ENCODE results near the gene DYNC2H1.

The DYNC2H1 gene

GRCh38 chr11:103284260-103284659 is 175.0 kb downstream of the DYNC2H1 start:
- TF ChIP-seq, protein P1, sequence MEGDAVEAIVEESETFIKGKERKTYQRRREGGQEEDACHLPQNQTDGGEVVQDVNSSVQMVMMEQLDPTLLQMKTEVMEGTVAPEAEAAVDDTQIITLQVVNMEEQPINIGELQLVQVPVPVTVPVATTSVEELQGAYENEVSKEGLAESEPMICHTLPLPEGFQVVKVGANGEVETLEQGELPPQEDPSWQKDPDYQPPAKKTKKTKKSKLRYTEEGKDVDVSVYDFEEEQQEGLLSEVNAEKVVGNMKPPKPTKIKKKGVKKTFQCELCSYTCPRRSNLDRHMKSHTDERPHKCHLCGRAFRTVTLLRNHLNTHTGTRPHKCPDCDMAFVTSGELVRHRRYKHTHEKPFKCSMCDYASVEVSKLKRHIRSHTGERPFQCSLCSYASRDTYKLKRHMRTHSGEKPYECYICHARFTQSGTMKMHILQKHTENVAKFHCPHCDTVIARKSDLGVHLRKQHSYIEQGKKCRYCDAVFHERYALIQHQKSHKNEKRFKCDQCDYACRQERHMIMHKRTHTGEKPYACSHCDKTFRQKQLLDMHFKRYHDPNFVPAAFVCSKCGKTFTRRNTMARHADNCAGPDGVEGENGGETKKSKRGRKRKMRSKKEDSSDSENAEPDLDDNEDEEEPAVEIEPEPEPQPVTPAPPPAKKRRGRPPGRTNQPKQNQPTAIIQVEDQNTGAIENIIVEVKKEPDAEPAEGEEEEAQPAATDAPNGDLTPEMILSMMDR (IDR thresholded peaks at IDR 0.05; ENCODE audit: low read depth, low read length, missing control alignments): no peak
- no peak overlapping the region for H3K4me3 ChIP-seq (ENCODE audit: low read depth, low read length)
- in situ Hi-C loops (cut with HindIII; ENCODE audit: low sequenced_read_pairs): no loop called here
- no peak for DNase-seq (ENCODE audit: low read depth)

DNA sequence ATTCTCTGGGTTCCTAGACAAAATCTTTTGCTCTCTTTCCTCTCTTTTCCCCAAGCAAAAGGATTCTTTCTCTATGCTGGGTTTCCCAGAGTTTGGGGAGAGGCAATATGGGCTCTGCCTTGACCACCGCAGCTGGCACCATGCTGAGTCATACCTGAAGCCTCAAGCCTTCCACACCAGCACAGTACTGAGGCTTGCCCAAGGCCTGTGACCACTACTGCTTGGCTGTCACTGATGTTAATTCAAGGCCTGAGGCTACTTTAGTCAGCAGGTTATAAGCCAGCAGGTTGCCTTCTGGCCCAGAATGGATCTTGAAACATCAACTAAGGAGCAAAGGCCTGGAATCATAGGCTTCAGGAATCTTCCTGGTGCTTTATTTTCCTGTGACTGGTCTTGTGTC is 185.3 kb downstream of the DYNC2H1 start:
- in situ Hi-C loops (cut with HindIII; ENCODE audit: low sequenced_read_pairs): no loop called here

DNA sequence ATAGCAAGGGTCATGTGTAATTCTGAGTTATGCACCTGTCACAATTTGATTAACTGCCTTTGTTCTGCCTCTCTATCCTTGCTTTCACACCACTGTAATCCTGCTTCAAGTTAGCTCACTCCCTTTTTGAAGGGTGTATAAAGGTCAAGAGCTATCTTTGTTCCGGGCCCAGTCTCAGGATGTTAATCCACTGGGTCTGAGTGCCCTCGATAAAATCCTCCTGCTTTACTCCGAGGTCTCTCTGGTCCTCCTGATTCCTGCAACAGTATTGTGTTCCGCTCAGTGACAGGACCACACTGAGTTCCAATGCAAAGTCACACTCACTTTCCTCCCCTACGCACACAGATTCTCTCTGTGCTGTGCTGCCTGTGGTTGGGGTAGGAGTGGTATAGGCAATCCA is 186.5 kb downstream of the DYNC2H1 start:
- no peak for DNase-seq (ENCODE audit: low read depth)
- TF ChIP-seq, protein P1 (IDR thresholded peaks at IDR 0.05; ENCODE audit: low read depth, low read length, missing control alignments): no peak
- in situ Hi-C loops (cut with HindIII; ENCODE audit: low sequenced_read_pairs): no loop called here
- H3K4me3 ChIP-seq (ENCODE audit: low read depth, low read length): no peak overlapping the region

More for the DNA sequence above, 185.3 kb downstream of the DYNC2H1 start:
- no peak for DNase-seq (ENCODE audit: low read depth)
- H3K4me3 ChIP-seq (ENCODE audit: low read depth, low read length): no peak overlapping the region
- TF ChIP-seq, protein P1 (IDR thresholded peaks at IDR 0.05; ENCODE audit: low read depth, low read length, missing control alignments): no peak

GRCh38 chr11:103297900-103298299 is 188.7 kb downstream of the DYNC2H1 start:
- TF ChIP-seq, protein P1 (IDR thresholded peaks at IDR 0.05; ENCODE audit: low read depth, low read length, missing control alignments): no peak
- no peak overlapping the region for H3K4me3 ChIP-seq (ENCODE audit: low read depth, low read length)
- in situ Hi-C loops (cut with HindIII; ENCODE audit: low sequenced_read_pairs): no loop called here
- DNase-seq (ENCODE audit: low read depth): no peak

- DNase-seq (ENCODE audit: low read depth): no peak
- TF ChIP-seq, protein P1 (IDR thresholded peaks at IDR 0.05; ENCODE audit: low read depth, low read length, missing control alignments): no peak
- no peak overlapping the region for H3K4me3 ChIP-seq (ENCODE audit: low read depth, low read length)
- in situ Hi-C loops (cut with HindIII; ENCODE audit: low sequenced_read_pairs): no loop called here
Observed at GRCh38 chr11:103315248-103315647, 206.0 kb downstream of the DYNC2H1 start.

- TF ChIP-seq, protein P1 (IDR thresholded peaks at IDR 0.05; ENCODE audit: low read depth, low read length, missing control alignments): no peak
- no peak for DNase-seq (ENCODE audit: low read depth)
- H3K4me3 ChIP-seq (ENCODE audit: low read depth, low read length): no peak overlapping the region
- in situ Hi-C loops (cut with HindIII; ENCODE audit: low sequenced_read_pairs): no loop called here
Observed at GRCh38 chr11:103317118-103317517, 207.9 kb downstream of the DYNC2H1 start.

DNA sequence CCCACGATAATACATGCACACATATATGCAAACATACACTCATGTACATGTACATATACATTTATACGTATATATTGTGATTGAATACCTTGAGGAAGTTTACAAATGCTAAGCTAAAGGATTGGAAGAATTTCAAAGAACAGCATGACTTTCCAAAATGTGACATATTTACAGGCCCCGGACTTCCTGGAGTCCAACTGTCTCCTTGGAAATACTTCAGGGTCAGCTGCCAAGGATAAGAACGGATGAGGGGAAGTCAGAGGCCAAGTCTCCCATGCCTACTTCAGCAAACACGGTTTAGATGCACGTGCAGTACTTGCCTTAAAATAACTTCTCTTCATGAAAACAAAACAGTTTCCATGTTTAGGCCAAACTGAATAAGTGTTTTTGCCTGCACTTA is 213.6 kb downstream of the DYNC2H1 start:
- in situ Hi-C loops (cut with HindIII; ENCODE audit: low sequenced_read_pairs): no loop called here
- TF ChIP-seq, protein P1 (IDR thresholded peaks at IDR 0.05; ENCODE audit: low read depth, low read length, missing control alignments): no peak
- DNase-seq (ENCODE audit: low read depth): no peak
- no peak overlapping the region for H3K4me3 ChIP-seq (ENCODE audit: low read depth, low read length)

All from astrocyte of the cerebellum (primary cell).